SU-DHL-6 (cell line): ENCODE results near the gene FOSL2.

Experiments
- H2AFZ ChIP-seq: fragments of 200-600 bp; sonication (generic); 2 replicates; pipeline ENCODE4 v1.6.1; 2014; ENCODE audit warnings: low read depth, mild to moderate bottlenecking, moderate library complexity, mixed read lengths, antibody characterized with exemption, low read length; ENCODE audit not compliant: severe bottlenecking
- H3F3A ChIP-seq: fragments of 200-600 bp; shearing (Covaris generic); 2 replicates; pipeline ENCODE4 v1.6.0; 2016; ENCODE audit warnings: antibody characterized with exemption, mild to moderate bottlenecking; ENCODE audit not compliant: insufficient read depth
- H3K27ac ChIP-seq: fragments of 200-600 bp; sonication (generic); 2 replicates; pipeline ENCODE4 v1.5.1; 2016; ENCODE audit warnings: low read depth, mild to moderate bottlenecking, low read length, moderate library complexity, mixed read lengths
- H3K27me3 ChIP-seq: fragments of 200-600 bp; sonication (generic), shearing (Covaris generic); 2 replicates; pipeline ENCODE4 v1.6.0; 2014; ENCODE audit warnings: mild to moderate bottlenecking, low read length
- H3K36me3 ChIP-seq: fragments of 200-600 bp; sonication (generic); 2 replicates; pipeline ENCODE4 v1.6.1; 2014; ENCODE audit warnings: mild to moderate bottlenecking, low read length, mixed read lengths
- H3K4me2 ChIP-seq: fragments of 300-600, 200-600 bp; shearing (Covaris generic), sonication (generic); 2 replicates; pipeline ENCODE4 v1.6.0; 2014; ENCODE audit warnings: low read length, low read depth, mild to moderate bottlenecking; ENCODE audit not compliant: poor library complexity, severe bottlenecking
- H3K4me3 ChIP-seq: fragments of 200-600 bp; sonication (generic); 2 replicates; pipeline ENCODE4 v1.5.1; 2014; ENCODE audit warnings: antibody characterized with exemption, low read length, mild to moderate bottlenecking, mixed read lengths; ENCODE audit not compliant: insufficient read depth, poor library complexity, severe bottlenecking
- H3K79me2 ChIP-seq: fragments of 200-600 bp; sonication (generic); 2 replicates; pipeline ENCODE4 v1.6.1; 2014; ENCODE audit warnings: mild to moderate bottlenecking, low read length, moderate library complexity; ENCODE audit not compliant: insufficient read depth
- H3K9ac ChIP-seq: fragments of 200-600 bp; sonication (generic); 2 replicates; pipeline ENCODE4 v1.7.0; 2014; ENCODE audit warnings: mild to moderate bottlenecking, low read length
- H3K9me2 ChIP-seq: fragments of 200-600 bp; sonication (generic); replicated peaks from 2 replicates; pipeline ENCODE4 v1.6.1; 2014; ENCODE audit warnings: low read length; ENCODE audit not compliant: insufficient read depth
- H3K9me3 ChIP-seq: fragments of 200-600 bp; sonication (generic); 2 replicates; pipeline ENCODE4 v1.6.1; 2014; ENCODE audit warnings: low read length, mixed read lengths; ENCODE audit not compliant: insufficient read depth
- H4K20me1 ChIP-seq: fragments of 200-600 bp; sonication (generic); 2 replicates; pipeline ENCODE4 v1.6.1; 2014; ENCODE audit warnings: low read depth, mild to moderate bottlenecking, antibody characterized with exemption, low read length, moderate library complexity, mixed read lengths
- CTCF ChIP-seq: fragments of 200-600 bp; sonication (generic); IDR thresholded peaks from one replicate; pipeline ENCODE4 v1.5.1; 2017; ENCODE audit warnings: antibody characterized with exemption, mild to moderate bottlenecking, low read length, moderate library complexity; ENCODE audit not compliant: insufficient read depth, poor library complexity, severe bottlenecking
- EZH2phosphoT487 ChIP-seq: fragments of 200-600 bp; sonication (generic), shearing (Covaris generic); conservative IDR thresholded peaks from 2 replicates; pipeline ENCODE4 v1.6.1; 2018; ENCODE audit warnings: mild to moderate bottlenecking, antibody characterized with exemption, low read length, moderate library complexity, mixed read lengths

The FOSL2 gene

GRCh38 chr2:28349546-28350165, 43.0 kb upstream of the FOSL2 start:
- Histone ChIP-seq H3K4me3 (no peak overlapping the region), H4K20me1 (no peaks in the 10 kb centered on the region), H3K9me3 (no peaks in the 10 kb centered on the region), H3K9me2 (no peaks in the 10 kb centered on the region), H3K27me3 (no peaks in the 10 kb centered on the region), H3K4me2 (no peak overlapping the region), H3K36me3 (no peaks in the 10 kb centered on the region), H3K9ac (no peak overlapping the region), H2AFZ (no peak overlapping the region), H3K79me2 (no peaks in the 10 kb centered on the region), H3F3A (no peaks in the 10 kb centered on the region), H3K27ac (no peak overlapping the region)
- TF ChIP-seq CTCF: no peak
- no peak for TF ChIP-seq EZH2phosphoT487

DNA sequence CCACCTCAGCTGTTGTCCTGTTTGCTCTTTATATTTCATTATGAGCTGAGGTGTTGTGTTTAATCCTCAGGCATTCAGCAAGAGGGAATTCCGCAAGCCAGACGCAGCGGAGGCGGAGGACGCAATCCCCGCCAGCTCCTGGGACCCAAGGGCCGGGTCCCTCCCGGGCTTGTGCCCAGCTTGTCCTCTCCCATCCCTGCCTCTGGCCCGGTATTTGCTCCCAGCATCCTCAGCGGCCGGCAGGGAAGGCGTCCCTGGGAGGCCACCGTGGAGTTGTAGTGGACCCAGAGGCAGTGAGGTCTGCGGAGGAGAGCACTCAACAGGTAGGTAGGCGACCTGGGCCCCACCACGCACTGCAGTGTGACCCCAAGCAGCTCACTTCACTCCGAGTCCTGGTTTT, 42.5 kb upstream of the FOSL2 start:
- Histone ChIP-seq H3K9ac (no peak overlapping the region), H3K27ac (no peak overlapping the region), H3K4me3 (no peak overlapping the region), H3K9me2 (no peaks in the 10 kb centered on the region), H3K9me3 (no peaks in the 10 kb centered on the region), H3K79me2 (no peaks in the 10 kb centered on the region), H3K4me2 (no peak overlapping the region), H3K36me3 (no peaks in the 10 kb centered on the region), H2AFZ (no peak overlapping the region), H3F3A (no peaks in the 10 kb centered on the region), H4K20me1 (no peaks in the 10 kb centered on the region), H3K27me3 (no peaks in the 10 kb centered on the region)
- no peak for TF ChIP-seq EZH2phosphoT487
- TF ChIP-seq CTCF: no peak

- no peaks in the 10 kb centered on the region for H4K20me1 ChIP-seq
- no peaks in the 10 kb centered on the region for H3K79me2 ChIP-seq
- no peaks in the 10 kb centered on the region for H3K36me3 ChIP-seq
- H3K27me3 ChIP-seq: no peaks in the 10 kb centered on the region
- TF ChIP-seq CTCF: no peak
- no peak for TF ChIP-seq EZH2phosphoT487
- no peaks in the 10 kb centered on the region for H3K9me3 ChIP-seq
- H3F3A ChIP-seq: no peaks in the 10 kb centered on the region
- H3K4me2 ChIP-seq: no peak overlapping the region
- no peaks in the 10 kb centered on the region for H3K9me2 ChIP-seq
- H3K27ac ChIP-seq: no peak overlapping the region
- no peak overlapping the region for H3K9ac ChIP-seq
- H2AFZ ChIP-seq: no peak overlapping the region
- H3K4me3 ChIP-seq: no peak overlapping the region
Measured at GRCh38 chr2:28350791-28351285, 41.8 kb upstream of the FOSL2 start.
